Measurements from ENCODE around the gene PKIG. TPM values are rescaled to one million over a fixed set of nuclear protein-coding genes. Genes with fewer than 3 reads are reported as not detected.

Gene PKIG
- total RNA-seq, 1 experiment from 2014 or later: 64.9 TPM

- no TSS peak for BruUV-seq (replicated peaks)
- ChIA-PET POLR2A (ENCODE audit: low non-redundant PET) (no interaction called here), CTCF (no interaction called here)
- Histone ChIP-seq H3K9me3 (ENCODE audit: low read depth, low read length, poor library complexity, severe bottlenecking) (no peaks in the 10 kb centered on the region), H3K36me3 (ENCODE audit: insufficient read depth, low read length, poor library complexity, severe bottlenecking) (no peaks in the 10 kb centered on the region), H3K27me3 (replicated peaks; ENCODE audit: insufficient read depth, low read depth, low read length, poor library complexity) (no peaks in the 10 kb centered on the region), H3K27ac (ENCODE audit: low read depth, low read length, poor library complexity, severe bottlenecking) (no peak overlapping the region), H3K4me3 (ENCODE audit: low read depth, low read length, poor library complexity, severe bottlenecking) (no peak overlapping the region), H3K4me1 (ENCODE audit: insufficient read depth, low read length, poor library complexity, severe bottlenecking) (peaks cover 10% of the 10 kb centered on the region)
- no peak for DNase-seq (ENCODE audit: low spot score)
- intact Hi-C loops (cut with micrococcal nuclease; ENCODE audit: unreplicated experiment): no loop called here
- TF ChIP-seq CTCF (conservative IDR thresholded peaks at IDR 0.05; ENCODE audit: low read depth, low read length) (no peak), EZH2 (IDR thresholded peaks at IDR 0.05; ENCODE audit: borderline replicate concordance, low read depth, low read length, poor library complexity, severe bottlenecking) (no peak)
Observed at GRCh38 chr20:44606725-44607441, 24.5 kb downstream of the PKIG start.

GRCh38 chr20:44609006-44609515, 26.7 kb downstream of the PKIG start:
- POLR2A ChIA-PET (ENCODE audit: low non-redundant PET): no interaction called here
- no peak for DNase-seq (ENCODE audit: low spot score)
- Histone ChIP-seq H3K4me3 (ENCODE audit: low read depth, low read length, poor library complexity, severe bottlenecking) (no peak overlapping the region), H3K9me3 (ENCODE audit: low read depth, low read length, poor library complexity, severe bottlenecking) (no peaks in the 10 kb centered on the region), H3K27me3 (replicated peaks; ENCODE audit: insufficient read depth, low read depth, low read length, poor library complexity) (no peaks in the 10 kb centered on the region), H3K27ac (ENCODE audit: low read depth, low read length, poor library complexity, severe bottlenecking) (no peak overlapping the region), H3K4me1 (ENCODE audit: insufficient read depth, low read length, poor library complexity, severe bottlenecking) (peaks cover 5% of the 10 kb centered on the region), H3K36me3 (ENCODE audit: insufficient read depth, low read length, poor library complexity, severe bottlenecking) (peaks cover 2% of the 10 kb centered on the region)
- no TSS peak for BruUV-seq (replicated peaks)
- TF ChIP-seq EZH2 (IDR thresholded peaks at IDR 0.05; ENCODE audit: borderline replicate concordance, low read depth, low read length, poor library complexity, severe bottlenecking) (no peak), CTCF (conservative IDR thresholded peaks at IDR 0.05; ENCODE audit: low read depth, low read length) (no peak)
- CTCF ChIA-PET: interaction anchor here (0.5 kb wide), 1 partner anchor 224 kb away, joined by 7 read pairs; no protein-coding TSS in a partner anchor
- intact Hi-C loops (cut with micrococcal nuclease; ENCODE audit: unreplicated experiment): no loop called here

GRCh38 chr20:44609516-44610312, 27.3 kb downstream of the PKIG start:
- POLR2A ChIA-PET (ENCODE audit: low non-redundant PET): no interaction called here
- TF ChIP-seq EZH2 (IDR thresholded peaks at IDR 0.05; ENCODE audit: borderline replicate concordance, low read depth, low read length, poor library complexity, severe bottlenecking) (no peak), CTCF (conservative IDR thresholded peaks at IDR 0.05; ENCODE audit: low read depth, low read length) (peak; percentile 98)
- Histone ChIP-seq H3K36me3 (ENCODE audit: insufficient read depth, low read length, poor library complexity, severe bottlenecking) (peaks cover 8% of the 10 kb centered on the region), H3K4me3 (ENCODE audit: low read depth, low read length, poor library complexity, severe bottlenecking) (no peak overlapping the region), H3K27ac (ENCODE audit: low read depth, low read length, poor library complexity, severe bottlenecking) (no peak overlapping the region), H3K4me1 (ENCODE audit: insufficient read depth, low read length, poor library complexity, severe bottlenecking) (peaks cover 5% of the 10 kb centered on the region), H3K9me3 (ENCODE audit: low read depth, low read length, poor library complexity, severe bottlenecking) (no peaks in the 10 kb centered on the region), H3K27me3 (replicated peaks; ENCODE audit: insufficient read depth, low read depth, low read length, poor library complexity) (no peaks in the 10 kb centered on the region)
- CTCF ChIA-PET: interaction anchor here (0.7 to 1.0 kb wide), 2 partner anchors 11 to 222 kb away, joined by 3 to 7 read pairs; no protein-coding TSS in a partner anchor
- BruUV-seq (replicated peaks): no TSS peak
- intact Hi-C loops (cut with micrococcal nuclease; ENCODE audit: unreplicated experiment): loop anchor here (1.0 to 5.0 kb wide), 3 partner anchors 142 to 395 kb away; no protein-coding TSS in a partner anchor
- peak; percentile 85 for DNase-seq (ENCODE audit: low spot score)

Data from A673 (cell line).